GM23338 (cell line): ENCODE results near the gene PCDHB10. TPM values are rescaled to one million over a fixed set of nuclear protein-coding genes. Genes with fewer than 3 reads are reported as not detected.
"Not testable (repeated sequence)": the region's sequence is repeated elsewhere in the genome, so short reads cannot be mapped to it uniquely, and the experiment has no call there.

Source experiments
- ATAC-seq: fragments of 200-7000 bp; cut with Tn5 transposase; 3 replicates; pipeline ENCODE4 v1.9.1; 2020
- DNase-seq: peaks from one replicate; pipeline ENCODE4 v3.0.0-alpha.2; 2015; ENCODE audit warnings: low spot score
- H2AFZ ChIP-seq: fragments of 200-600 bp; sonication (generic); 2 replicates; pipeline ENCODE4 v1.8.0; 2016; ENCODE audit warnings: antibody characterized with exemption, mild to moderate bottlenecking, moderate library complexity
- H3F3A ChIP-seq: fragments of 200-600 bp; sonication (generic); replicated peaks from 2 replicates; pipeline ENCODE4 v1.8.0; 2017; ENCODE audit warnings: antibody characterized with exemption, mixed run types, low read depth
- H3K27ac ChIP-seq: fragments of 200-600 bp; sonication (generic); 2 replicates; pipeline ENCODE4 v1.6.1; 2016; ENCODE audit warnings: low read depth
- H3K27me3 ChIP-seq: fragments of 200-600 bp; sonication (generic); 2 replicates; pipeline ENCODE4 v1.8.0; 2016; ENCODE audit warnings: mild to moderate bottlenecking, mixed run types, moderate library complexity; ENCODE audit not compliant: insufficient read depth
- H3K36me3 ChIP-seq: fragments of 200-600 bp; sonication (generic); 2 replicates; pipeline ENCODE4 v1.8.0; 2016; ENCODE audit warnings: mild to moderate bottlenecking; ENCODE audit not compliant: insufficient read depth
- H3K4me1 ChIP-seq: fragments of 200-600 bp; sonication (generic); 2 replicates; pipeline ENCODE4 v1.8.0; 2016; ENCODE audit warnings: mild to moderate bottlenecking, moderate library complexity; ENCODE audit not compliant: insufficient read depth
- H3K4me2 ChIP-seq: fragments of 200-600 bp; sonication (generic); 2 replicates; pipeline ENCODE4 v1.7.1; 2017; ENCODE audit warnings: mixed run types
- H3K4me3 ChIP-seq: fragments of 200-600 bp; sonication (generic); 2 replicates; pipeline ENCODE4 v1.6.1; 2016; ENCODE audit warnings: mixed run types
- H3K79me2 ChIP-seq: fragments of 200-600 bp; sonication (generic); replicated peaks from 2 replicates; pipeline ENCODE4 v1.8.0; 2017; ENCODE audit warnings: mild to moderate bottlenecking; ENCODE audit not compliant: insufficient read depth
- H3K9me2 ChIP-seq: fragments of 200-600 bp; sonication (generic); 2 replicates; pipeline ENCODE4 v1.8.0; 2017; ENCODE audit not compliant: insufficient read depth
- H4K20me1 ChIP-seq: fragments of 200-600 bp; sonication (generic); replicated peaks from 2 replicates; pipeline ENCODE4 v1.8.0; 2017; ENCODE audit warnings: mild to moderate bottlenecking; ENCODE audit not compliant: insufficient read depth
- H3K27ac Mint-ChIP-seq: 2 replicates; pipeline ENCODE4 v1.8.0; 2020; ENCODE audit warnings: inconsistent platforms, mild to moderate bottlenecking, moderate library complexity, mixed read lengths
- H3K27me3 Mint-ChIP-seq: 3 replicates; pipeline ENCODE4 v1.8.0; 2022; ENCODE audit warnings: low read depth, mild to moderate bottlenecking, moderate library complexity, mixed read lengths, inconsistent platforms; ENCODE audit not compliant: insufficient read depth, poor library complexity
- H3K36me3 Mint-ChIP-seq: 3 replicates; pipeline ENCODE4 v1.8.0; 2021; ENCODE audit warnings: low read depth, mild to moderate bottlenecking, inconsistent platforms, moderate library complexity, mixed read lengths
- H3K4me1 Mint-ChIP-seq: 3 replicates; pipeline ENCODE4 v1.8.0; 2020; ENCODE audit warnings: mild to moderate bottlenecking, inconsistent platforms, mixed read lengths
- H3K4me3 Mint-ChIP-seq: 3 replicates; pipeline ENCODE4 v1.8.0; 2021; ENCODE audit warnings: moderate library complexity, mild to moderate bottlenecking, inconsistent platforms, mixed read lengths
- H3K9me3 Mint-ChIP-seq: 3 replicates; pipeline ENCODE4 v1.8.0; 2020; ENCODE audit warnings: moderate library complexity, mild to moderate bottlenecking, inconsistent platforms, mixed read lengths
- NANOG ChIP-seq: IDR thresholded peaks from 2 replicates; pipeline ENCODE4 v1.6.1; 2016; ENCODE audit warnings: antibody characterized with exemption, borderline replicate concordance
- STAT1 ChIP-seq: IDR thresholded peaks from one replicate; pipeline ENCODE4 v1.6.1; 2016; ENCODE audit warnings: antibody characterized with exemption; ENCODE audit not compliant: unreplicated experiment
- ZNF331 ChIP-seq: fragments of 250-450 bp; sonication (Bioruptor Pico); IDR thresholded peaks from 2 replicates; pipeline ENCODE4 v1.5.0; 2020; ENCODE audit warnings: low read depth, mild to moderate bottlenecking, moderate library complexity
- ZNF462 ChIP-seq: fragments of 250-450 bp; sonication (Bioruptor Pico); IDR thresholded peaks from 2 replicates; pipeline ENCODE4 v1.5.0; 2020; ENCODE audit warnings: mild to moderate bottlenecking, moderate library complexity
- polyA plus RNA-seq: library from polyadenylated mRNA; unstranded; fragments of >200 nt; fragmentation: Nextera tagmentation; extraction: Ambion mirVana; gene quantifications from 2 replicates; pipeline ENCODE4 v1.2.1, GENCODE V29; 2016
- total RNA-seq: library from RNA; depleted of rRNA; stranded (reverse); fragments of >200 nt; shearing (Covaris generic); gene quantifications from 2 replicates; pipeline ENCODE4 v1.2.3, GENCODE V29; 2014

Gene PCDHB10
- total and polyA plus RNA-seq, 2 experiments from 2014 or later: 1.6 to 2.7 TPM

DNA sequence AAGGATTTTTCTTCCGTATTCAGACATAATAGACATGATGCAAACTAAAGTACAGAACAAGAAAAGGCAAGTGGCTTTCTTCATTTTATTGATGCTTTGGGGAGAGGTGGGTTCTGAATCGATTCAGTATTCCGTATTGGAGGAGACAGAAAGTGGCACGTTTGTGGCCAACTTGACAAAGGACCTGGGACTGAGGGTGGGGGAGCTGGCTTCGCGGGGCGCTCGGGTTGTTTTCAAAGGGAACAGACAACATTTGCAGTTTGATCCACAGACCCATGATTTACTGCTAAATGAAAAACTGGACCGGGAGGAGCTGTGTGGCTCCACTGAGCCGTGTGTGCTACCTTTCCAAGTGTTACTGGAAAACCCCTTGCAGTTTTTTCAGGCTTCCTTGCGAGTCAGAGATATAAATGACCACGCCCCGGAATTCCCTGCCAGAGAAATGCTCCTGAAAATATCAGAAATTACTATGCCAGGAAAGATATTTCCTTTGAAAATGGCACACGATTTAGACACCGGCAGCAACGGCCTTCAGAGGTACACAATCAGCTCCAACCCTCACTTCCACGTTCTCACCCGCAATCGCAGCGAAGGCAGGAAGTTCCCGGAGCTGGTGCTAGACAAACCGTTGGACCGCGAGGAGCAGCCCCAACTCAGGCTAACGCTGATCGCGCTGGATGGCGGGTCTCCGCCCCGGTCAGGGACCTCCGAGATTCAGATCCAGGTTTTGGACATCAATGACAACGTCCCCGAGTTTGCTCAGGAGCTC is 41.7 kb upstream of the PCDHB10 start (continued):
- TF ChIP-seq ZNF462 (no peak), ZNF331 (CRISPR knock-in tag) (no peak), NANOG (no peak)

DNA sequence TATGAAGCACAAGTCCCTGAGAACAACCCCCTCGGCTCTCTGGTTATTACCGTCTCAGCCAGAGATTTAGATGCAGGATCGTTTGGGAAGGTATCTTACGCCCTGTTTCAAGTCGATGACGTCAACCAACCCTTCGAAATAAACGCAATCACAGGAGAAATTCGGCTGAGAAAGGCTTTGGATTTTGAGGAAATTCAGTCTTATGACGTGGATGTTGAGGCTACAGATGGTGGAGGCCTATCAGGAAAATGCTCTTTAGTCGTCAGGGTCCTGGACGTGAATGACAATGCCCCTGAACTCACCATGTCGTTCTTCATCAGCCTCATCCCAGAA is 41.2 kb upstream of the PCDHB10 start:
- no peaks in the 10 kb centered on the region; the same call in 1 of the 2 replicates for H4K20me1 ChIP-seq

GRCh38 chr5:141151632-141152031 is 40.5 kb upstream of the PCDHB10 start:
- H2AFZ ChIP-seq, H3K27ac ChIP-seq, DNase-seq, H3K4me1 ChIP-seq, H3K4me2 ChIP-seq, H3K27ac Mint-ChIP-seq, H3K4me1 Mint-ChIP-seq, H3K4me3 ChIP-seq, ATAC-seq, H3K36me3 ChIP-seq, H3K27me3 Mint-ChIP-seq, H4K20me1 ChIP-seq, H3F3A ChIP-seq, H3K79me2 ChIP-seq, H3K9me2 ChIP-seq, H3K27me3 ChIP-seq, H3K4me3 Mint-ChIP-seq: not testable (repeated sequence)
- peaks cover 32% of the 10 kb centered on the region for H3K36me3 Mint-ChIP-seq
- H3K9me3 Mint-ChIP-seq: peaks cover 32% of the 10 kb centered on the region

More for the DNA sequence above, 41.2 kb upstream of the PCDHB10 start:
- H3K4me2 ChIP-seq: no peak overlapping the region
- no peak for DNase-seq
- H3K79me2 ChIP-seq: no peaks in the 10 kb centered on the region
- H3F3A ChIP-seq: no peaks in the 10 kb centered on the region
- no peak overlapping the region for H3K4me3 ChIP-seq
- no peaks in the 10 kb centered on the region for H3K36me3 ChIP-seq
- no peak for TF ChIP-seq STAT1
- no peak for ATAC-seq
- H3K4me1 ChIP-seq: no peaks in the 10 kb centered on the region
- Mint-ChIP-seq H3K36me3 (peaks cover 25% of the 10 kb centered on the region), H3K27me3 (peaks cover 5% of the 10 kb centered on the region), H3K27ac (no peak overlapping the region), H3K9me3 (peaks cover 28% of the 10 kb centered on the region), H3K4me1 (no peaks in the 10 kb centered on the region), H3K4me3 (no peak overlapping the region)
- no peaks in the 10 kb centered on the region for H3K27me3 ChIP-seq
- H3K9me2 ChIP-seq: no peaks in the 10 kb centered on the region
- H2AFZ ChIP-seq: no peak overlapping the region
- H3K27ac ChIP-seq: no peak overlapping the region

GRCh38 chr5:141152096-141152495 is 40.1 kb upstream of the PCDHB10 start:
- H3F3A ChIP-seq, H3K9me2 ChIP-seq, H4K20me1 ChIP-seq, H3K4me3 Mint-ChIP-seq, H3K4me3 ChIP-seq, H2AFZ ChIP-seq, H3K27ac ChIP-seq, H3K36me3 ChIP-seq, H3K4me1 ChIP-seq, H3K4me2 ChIP-seq, H3K27ac Mint-ChIP-seq, H3K79me2 ChIP-seq, H3K27me3 ChIP-seq, ATAC-seq, H3K4me1 Mint-ChIP-seq, H3K27me3 Mint-ChIP-seq, DNase-seq: not testable (repeated sequence)
- Mint-ChIP-seq H3K36me3 (peaks cover 36% of the 10 kb centered on the region), H3K9me3 (peaks cover 37% of the 10 kb centered on the region)
